NCI-H748 treated with DMSO at 0.1 percent for 48 hours (cell line): ENCODE results near the gene KCNA10.

Experiments
- DNase-seq: peaks from one replicate; lab custom pipeline; 2025; lab: John Stamatoyannopoulos, UW

Gene KCNA10

DNA sequence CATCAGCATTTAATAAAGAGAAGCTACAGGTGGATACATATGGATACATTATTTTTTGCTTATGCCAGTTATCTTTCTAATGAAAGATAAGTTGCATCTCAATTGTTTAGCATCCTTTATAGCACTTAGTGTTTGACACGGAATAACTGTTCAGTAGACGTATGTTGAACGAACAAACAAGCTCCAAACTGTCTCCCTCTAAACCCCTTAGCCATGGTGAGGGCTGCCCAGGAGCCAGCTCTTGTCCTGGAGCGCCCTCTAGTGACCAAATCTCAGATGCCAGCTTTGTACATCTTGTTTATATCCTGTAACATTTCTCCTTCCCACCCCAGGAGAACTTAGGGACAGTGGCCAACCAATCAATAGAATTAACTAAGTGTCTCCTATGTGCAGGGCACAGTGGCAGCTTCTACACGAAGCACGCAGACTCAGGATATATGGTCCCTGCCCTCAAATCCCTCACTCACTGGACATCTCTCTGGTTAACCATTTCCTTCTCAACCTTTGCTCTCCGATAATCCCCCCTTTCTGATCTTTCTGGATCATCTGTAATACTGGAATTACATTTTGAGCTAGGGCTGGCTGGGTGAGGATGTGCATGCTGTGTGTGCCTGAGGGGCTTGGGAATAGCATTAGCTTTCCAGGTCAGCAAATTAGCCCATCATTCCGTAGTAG is 22.9 kb downstream of the KCNA10 start:
- DNase-seq = peak; percentile 88

DNA sequence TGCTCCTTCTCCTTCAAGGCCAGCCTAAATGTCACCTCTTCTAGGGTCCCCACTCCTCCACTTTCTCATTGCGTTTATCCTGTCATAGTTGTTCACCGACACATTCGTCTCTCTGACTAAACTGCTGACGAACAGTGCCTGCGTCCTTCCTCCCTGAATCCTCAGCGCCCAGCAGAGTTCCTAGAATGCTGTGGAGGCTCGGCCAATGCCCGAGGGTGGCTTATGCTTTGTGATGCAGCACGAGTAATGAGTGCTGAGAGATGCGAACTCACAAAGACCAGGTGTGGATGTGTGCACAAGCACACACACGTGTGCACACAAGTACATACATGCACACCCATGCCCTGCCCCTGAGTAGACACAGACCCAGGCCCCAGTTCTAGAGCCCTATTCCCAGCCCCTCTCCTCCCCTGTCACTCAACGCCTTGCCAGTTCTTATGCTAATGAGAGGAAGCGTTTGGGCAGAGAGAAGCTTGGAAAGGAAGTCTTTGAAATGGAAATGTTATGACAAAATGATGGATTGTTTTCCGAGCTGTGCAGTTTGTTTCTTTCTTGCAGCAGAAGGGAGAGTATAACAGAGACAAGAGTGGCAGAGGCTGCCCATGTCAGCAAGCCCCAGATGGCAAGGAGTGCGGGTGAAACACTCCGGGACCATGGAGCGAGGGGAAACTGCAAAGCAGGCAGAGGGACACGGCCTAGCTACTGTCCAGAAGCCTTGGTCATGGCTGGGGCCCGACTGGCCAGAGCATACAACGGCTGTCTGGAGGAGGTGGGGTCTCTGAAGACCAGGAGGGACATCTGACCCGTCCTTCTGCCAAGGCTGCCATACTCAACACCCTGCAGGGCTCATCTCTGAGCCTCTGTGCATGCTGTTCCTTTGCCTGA is 24.2 kb downstream of the KCNA10 start:
- no peak for DNase-seq

DNA sequence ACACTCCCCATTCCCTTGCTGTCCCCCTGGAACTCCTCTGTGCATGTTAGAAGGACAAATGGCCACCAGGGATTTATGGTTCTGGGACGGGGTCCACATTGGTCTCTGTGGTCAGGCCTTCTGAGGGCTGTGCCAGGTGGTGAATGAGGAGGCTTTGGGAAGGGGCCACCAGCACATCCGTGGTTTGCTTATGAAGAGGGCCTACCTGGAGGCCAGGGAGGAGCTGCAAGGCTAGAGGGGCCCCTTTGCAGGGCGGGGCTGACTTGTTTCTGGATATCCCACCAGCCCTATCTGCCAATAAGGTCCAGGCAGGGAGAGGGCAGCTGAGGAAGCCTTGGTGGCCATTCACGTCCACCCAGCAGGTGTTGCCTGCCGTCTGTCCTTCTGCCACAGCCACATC is 24.9 kb downstream of the KCNA10 start:
- DNase-seq = no peak

DNA sequence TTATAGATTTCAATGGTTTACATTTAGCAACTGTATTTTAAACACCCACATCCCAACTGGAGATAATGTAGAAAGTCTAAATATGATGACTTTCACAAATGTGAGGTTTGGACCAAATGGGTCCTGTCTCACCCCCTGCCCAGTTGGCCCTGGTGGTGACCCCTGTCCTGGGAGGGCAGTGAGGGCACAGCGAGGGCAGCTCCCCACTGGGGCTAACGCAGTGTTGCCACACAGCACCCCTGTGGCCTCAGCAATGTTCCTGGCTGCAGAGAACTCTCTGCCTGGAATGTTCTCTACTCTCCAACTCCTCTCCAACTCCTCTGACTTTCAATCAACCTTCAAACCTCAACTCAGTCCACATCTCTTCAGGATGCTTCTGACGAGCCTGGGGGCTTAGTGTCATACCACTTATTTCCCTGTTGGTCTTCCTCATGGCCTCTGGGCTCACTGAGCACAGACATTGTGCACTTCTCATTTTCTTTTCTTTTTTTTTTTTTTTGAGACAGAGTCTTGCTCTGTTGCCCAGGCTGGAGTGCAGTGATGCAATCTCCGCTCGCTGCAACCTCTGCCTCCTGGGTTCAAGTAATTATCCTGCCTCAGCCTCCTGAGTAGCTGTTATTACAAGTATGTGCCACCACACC is 25.8 kb downstream of the KCNA10 start:
- DNase-seq = no peak

DNA sequence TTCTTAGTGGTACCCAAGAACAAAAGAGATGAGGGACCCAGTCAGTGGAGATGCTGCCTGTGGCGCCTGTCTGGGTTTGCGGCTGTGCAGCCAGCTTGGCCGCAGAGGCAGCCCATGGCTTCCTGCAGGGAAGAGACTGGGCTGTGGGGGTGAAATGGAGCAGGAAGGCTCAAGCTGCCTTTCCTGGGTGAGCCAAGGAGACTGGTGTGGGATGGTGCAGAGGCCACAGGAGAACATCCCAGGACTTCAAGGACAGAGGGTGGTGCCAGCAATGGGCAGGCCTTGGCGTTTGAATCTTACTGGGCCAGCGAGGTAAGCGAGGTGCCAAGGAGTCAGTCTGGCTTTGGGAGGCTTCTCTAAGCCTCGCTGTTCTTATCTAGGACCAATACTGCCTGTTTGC is 26.4 kb downstream of the KCNA10 start:
- no peak for DNase-seq

DNA sequence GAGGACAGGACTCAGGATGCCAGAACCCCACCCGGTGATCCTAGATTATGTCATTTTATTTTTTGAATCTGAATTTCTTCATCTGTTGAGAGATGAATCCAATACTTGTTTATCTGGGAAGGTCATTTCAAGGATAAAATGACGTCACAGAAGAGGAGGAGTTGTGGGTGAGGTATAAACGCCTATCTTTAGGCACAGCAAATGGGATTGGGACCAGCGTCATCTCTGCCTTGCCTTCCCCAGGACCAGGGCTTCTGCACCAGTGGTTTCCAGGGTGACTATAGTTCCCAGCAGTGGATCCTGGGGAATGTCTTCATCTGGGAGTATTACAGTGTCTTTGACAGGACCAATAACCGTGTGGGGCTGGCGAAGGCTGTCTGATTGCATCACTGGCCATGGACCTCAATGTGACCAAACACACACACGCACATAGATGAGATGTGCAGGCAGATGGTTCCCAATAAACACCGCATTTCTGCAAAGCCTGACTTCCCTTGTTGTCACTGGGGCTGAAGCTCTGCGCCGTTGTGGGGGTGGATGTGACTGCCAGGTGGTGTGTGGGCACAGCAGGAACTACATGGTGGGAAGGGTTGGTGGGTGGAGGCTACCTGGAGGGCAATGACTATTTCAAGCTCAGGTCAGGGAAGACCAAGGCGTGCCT is 28.1 kb downstream of the KCNA10 start:
- no peak for DNase-seq

DNA sequence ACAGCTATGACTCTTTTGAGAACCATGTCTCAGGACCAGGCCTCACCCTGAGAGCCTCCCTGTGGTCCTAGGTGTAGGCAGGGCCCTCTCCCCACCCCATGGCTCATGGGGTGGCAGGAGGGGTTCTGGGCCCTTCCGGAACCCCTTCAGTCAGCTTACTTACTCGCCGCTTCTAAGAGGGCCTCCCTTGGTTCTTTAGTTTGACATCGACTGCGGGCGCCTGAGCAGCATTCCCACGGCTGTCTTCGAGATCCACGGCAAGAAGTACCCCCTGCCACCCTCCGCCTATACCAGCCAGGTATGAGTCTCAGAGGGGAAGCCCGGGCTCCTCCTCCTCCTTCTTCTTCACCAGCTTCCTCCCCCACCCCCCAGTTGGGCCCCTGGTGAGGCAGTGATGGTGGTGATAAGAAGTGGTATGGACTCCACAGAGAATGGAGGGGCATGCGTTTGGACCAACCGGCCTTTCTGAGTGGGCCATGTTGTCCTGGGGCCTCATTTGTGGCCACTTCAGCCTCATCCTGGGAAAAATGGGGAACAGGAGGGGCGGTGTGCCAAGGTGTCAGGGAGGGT is 28.9 kb downstream of the KCNA10 start:
- DNase-seq = no peak

DNA sequence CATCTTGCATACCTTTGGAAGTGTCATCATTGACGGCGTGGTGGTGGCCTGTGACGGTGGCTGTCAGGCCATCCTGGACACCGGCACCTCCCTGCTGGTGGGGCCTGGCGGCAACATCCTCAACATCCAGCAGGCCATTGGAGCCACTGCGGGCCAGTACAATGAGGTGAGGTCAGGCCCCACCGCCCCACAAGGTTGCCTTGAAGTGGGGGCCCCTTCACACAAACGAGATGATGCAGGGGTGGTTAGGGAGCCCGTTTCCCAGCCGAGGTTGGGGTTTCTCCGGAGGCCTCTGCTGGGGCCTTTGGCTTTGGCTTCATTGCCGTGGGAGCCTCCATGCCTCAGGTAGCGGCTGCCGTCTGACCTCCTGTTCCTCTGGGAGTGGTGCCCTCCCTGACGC is 29.6 kb downstream of the KCNA10 start:
- no peak for DNase-seq

DNA sequence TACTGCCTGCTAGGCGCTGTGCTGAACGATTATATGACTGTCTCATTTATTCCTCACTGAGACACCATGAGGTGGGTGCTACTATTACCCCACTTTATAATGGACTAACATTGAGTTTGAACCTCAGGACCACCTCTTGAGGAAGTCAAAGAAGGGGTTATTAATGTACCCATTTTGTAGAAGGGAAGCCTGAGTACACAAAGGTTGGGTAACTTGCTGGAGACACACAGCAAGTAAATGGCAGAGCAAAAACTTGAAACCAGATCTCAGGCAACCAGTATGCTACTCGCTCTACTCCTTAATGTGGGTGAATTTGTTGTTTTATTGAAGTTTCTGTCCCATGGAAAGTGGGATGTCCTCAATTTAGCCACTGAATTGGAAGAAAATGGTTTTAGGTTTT is 30.1 kb downstream of the KCNA10 start:
- DNase-seq = no peak

DNA sequence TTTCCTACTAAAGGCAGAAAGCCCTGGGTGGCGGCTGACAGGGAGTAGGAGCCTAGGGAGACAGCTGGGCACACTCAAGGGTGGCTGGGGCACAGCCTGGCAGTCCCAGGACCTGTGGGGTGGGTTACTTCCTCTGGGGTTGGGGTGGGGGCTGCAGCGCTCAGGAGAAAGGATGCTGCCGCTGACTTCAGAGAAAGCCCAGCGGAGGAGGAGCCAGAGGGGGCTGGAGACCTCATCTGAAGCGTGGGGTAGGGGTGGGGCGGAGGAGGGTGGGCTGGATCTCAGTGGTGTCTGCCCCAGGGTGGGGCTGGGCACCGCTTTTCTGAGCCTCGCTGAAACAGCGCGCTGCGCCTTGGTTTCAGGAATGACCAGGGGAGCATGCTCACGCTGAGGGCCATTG is 30.8 kb downstream of the KCNA10 start:
- no peak for DNase-seq

DNA sequence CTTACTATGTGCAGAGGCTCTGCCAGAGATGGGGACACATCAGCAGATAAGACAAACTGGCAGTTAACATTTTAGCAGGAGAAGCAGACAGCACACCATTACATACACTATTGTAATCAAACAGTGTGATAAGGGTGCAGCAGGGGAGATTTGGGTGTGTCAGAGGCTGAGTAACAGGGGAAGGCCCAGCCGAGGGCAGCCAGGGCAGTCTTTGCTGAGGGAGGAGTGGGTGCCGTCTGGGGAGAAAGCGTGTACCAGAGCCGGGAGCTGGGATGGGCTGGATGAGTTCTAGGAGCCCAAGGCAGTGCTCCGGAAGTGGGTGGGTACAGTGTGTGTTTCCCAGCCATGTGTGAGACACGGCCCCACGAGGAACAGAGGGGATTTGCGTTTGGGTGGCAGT is 31.2 kb downstream of the KCNA10 start:
- no peak for DNase-seq

DNA sequence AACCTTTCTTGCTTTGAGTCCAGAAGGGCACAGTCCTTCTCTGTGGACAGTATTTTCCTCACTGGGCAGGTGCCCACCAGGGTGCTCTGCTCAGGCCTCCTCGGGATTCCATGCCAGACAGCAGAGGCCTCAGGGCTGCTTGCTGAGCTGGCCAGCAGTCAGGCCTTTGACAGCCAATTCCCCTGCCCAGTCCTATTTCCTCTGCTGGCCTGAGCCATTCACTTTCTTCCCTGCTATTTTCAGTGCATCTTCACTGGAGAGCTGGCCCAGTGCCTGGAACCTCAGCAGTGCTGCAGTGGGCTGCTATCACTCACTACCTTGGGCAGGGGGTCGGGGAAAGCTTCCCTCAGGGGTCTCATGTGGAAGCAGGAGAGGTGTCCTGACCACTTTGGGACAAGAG is 33.2 kb downstream of the KCNA10 start:
- no peak for DNase-seq

DNA sequence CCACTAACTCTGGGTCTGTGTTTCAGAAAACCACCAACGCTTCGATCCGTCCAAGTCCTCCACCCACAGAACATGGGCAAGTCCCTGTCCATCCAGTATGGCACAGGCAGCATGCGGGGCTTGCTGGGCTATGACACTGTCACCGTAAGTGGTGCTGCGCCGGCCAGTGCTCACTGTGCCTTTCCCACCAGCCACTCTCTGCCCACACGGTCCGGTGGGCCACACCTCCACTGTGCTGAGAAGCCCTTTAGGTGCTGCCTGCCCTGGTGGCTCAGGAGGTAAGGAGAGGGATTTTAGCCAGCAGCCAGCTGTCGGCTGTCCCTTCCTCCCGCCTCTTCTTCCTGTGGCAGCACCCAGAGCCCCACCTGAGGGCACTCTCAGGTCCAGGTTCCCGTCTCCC is 34.2 kb downstream of the KCNA10 start:
- DNase-seq = no peak

DNA sequence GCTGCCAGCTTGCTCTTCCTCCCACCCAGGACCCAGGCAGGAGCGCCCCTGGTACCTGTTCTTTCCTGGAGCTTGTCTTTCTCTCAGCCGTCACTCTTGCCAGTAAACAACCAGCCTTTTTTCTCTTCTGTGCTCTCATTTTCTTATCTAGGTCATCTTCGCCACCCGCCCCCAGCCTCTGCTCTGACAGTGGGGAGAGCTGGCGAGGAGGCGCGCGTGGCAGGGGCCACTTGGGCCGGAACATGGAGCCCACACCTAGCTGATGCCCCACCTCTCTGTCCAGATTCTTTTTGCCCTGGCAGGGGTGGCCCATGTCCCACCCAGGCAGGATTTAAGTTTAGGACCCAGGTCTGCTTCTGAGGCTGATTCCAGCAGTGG is 35.7 kb downstream of the KCNA10 start:
- DNase-seq = no peak

DNA sequence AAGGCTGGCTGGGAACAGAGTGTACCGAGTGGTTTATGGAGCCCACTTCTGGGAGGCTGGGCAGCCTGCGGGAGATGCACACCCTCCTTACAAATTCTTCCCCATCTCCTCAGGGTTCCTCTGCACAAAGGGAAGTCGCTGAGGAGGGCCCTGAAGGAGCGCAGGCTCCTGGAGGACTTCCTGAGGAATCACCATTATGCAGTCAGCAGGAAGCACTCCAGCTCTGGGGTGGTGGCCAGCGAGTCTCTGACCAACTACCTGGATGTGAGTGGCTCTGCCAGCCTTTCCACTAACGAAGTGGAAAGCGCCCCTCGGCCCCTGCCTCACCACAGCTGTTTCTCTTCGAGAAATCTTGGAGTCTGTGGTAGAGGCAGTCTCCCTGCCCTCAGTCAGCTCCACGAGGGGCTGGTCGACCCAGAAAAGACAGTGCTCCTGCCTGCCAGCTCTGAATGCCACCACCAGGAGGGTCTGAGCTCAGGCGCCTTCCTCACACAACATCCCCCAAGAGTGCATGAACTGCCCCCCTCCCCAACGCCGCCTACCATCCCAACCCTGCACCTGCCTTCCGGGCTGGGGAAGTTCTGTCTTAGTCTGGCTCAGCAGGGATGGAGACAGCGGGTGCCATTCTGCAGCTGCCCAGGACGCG is 36.2 kb downstream of the KCNA10 start:
- no peak for DNase-seq

DNA sequence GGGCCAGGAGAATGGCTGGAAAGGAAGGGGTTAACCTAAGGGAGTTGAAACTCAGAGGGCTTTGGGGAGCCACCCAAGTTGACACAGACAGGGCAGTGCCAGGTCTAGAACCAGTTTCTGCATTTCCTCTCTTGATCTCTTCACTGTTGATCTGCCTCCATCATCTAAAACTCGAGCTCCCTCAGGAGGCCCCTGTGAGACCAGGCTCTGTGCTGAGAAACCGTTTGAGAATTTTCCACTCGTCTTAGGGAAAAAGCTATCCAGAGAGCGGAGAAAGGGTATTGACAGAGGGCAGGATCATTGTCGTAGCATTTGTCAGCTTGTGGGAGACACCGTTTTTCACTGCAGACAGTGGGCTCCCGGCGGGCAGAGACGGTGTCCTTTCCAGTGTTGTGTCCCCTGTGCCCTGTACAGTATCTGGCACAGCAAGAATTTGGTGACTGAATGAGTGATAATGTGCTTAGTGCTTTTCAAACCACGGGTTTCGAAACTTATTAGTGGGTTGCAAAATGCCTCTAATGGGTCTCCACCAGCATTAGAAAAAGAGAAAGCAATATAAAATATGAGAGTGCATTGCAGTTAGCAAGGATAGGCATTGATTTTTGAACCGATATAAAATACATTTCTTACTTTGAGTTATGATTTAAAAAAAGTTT is 36.9 kb downstream of the KCNA10 start:
- no peak for DNase-seq

DNA sequence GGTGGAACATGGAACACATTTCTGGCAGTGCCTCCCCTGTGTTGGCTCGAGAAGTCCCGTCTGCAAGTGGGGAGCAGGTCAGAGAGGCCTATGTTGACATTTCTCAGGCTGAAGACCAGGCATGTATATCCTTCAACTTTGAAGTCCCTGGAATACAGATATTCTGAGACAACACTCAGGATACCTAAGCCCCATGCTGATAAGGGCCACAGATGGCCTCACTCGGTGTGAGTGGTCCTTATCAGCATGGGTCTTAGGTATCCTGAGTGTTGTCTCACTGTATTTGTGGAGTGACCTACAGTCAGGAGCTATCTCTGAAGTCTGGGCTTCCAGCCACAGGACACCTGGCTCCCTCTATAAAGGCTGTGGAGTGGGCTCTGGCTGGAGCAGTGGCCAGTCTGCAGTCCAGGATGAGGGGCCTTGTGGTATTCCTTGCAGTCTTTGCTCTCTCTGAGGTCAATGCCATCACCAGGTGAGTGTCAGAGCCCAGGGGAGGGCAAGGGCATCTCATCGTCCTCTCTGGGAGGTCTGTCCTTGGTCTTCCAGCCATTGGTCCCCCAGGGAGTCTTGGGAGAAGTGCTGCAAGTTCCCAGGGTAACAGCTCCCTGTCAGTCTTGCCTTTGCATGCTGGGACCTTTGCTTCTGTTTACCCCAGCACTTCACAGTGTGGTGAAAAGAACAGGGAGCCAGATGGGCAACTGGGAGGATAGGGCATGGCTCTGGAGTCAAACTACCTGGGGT is 38.4 kb downstream of the KCNA10 start:
- DNase-seq = no peak

DNA sequence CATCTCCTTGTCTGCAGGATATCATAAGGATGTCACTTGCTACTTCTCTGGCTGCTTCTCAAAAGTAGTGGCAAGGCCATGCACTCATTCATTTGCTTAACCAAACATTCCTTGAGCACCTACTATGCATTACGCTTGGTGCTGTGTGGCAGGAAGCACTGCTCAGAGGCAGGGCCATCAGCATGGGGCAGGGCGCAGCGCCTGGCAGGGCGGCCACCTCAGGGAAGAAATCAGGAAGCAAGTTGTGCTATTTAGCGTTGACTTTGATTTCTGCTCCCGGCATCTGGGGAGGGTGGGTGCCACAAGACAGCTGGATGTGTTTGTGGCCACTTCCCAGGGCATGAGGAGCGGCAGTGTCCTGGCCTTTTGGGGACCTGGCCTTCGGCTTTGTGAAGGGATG is 40.1 kb downstream of the KCNA10 start:
- no peak for DNase-seq

DNA sequence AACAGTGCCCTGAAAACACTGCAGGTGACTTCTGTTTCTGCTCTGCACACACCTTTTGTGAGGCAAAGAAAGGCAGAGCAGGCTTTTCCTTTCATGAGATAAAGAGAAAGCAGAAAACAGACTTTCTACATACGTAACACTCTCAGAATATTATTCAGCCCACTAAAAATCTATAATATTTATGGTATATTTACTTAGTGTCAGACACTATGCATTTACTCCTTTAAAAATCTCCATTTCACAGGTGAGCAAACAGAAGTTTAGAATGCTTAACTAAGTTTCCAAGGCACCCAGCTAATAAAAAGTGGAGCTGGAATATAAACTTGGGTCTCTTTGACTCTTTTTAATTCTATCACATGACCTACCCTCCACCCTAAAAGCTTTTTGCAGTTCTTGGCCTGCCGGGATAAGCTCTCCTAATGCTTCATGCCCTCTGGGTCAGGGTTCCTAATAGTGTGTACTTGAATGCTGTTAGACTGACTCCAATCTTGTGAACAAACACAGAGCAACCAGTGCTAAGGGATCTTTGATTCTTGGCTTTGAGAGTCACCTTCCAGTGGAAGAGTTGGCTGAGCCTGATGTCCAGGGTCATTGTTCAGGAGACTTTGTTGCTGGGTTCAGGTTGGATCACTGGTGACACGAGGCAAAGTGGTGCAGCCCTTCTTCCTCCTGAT is 40.9 kb downstream of the KCNA10 start:
- no peak for DNase-seq

DNA sequence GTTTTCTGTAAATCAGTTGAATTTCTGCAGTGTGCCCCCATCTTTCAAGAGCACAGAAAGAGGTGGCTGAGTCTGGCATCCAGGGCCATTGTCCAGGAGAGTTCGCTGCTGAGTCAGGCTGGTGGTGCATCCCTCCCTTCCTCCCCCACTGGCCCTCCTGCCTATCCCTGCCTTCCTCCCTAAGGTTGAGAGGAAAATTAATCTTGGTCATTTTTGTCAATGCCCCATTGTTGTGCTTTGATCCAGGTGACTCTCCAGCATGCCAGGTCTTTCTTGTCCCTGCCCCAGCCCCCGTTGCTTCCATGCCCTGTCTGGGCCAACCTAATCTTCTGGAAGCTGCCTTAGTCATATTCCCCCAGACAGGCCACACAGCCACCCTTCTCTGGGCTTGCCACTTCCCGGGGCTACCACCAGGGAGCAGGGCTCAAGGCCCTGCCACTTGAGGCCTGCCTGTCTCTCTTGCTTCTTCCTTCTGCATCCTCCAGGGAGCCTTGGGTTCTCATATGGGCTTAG is 41.5 kb downstream of the KCNA10 start:
- DNase-seq = no peak
